Caco-2 (cell line): ENCODE measurements around the gene RWDD3. TPM values are rescaled to one million over a fixed set of nuclear protein-coding genes. Genes with fewer than 3 reads are reported as not detected.

Experiments used
- BruUV-seq: library from RNA; stranded (reverse); fragments of 400-500 nt; replicated peaks from 2 replicates; lab custom pipeline; 2021; lab: Mats Ljungman, UMichigan
- CTCF ChIA-PET: fragments of 300-600 bp; sonication (Branson Sonifier 250); formaldehyde crosslinking; loops from one replicate; lab custom pipeline; 2022; ENCODE audit warnings: antibody characterized with exemption; lab: Charles Lee
- POLR2A ChIA-PET: fragments of 300-600 bp; sonication (Branson Sonifier 250); formaldehyde crosslinking; loops from one replicate; lab custom pipeline; 2022; ENCODE audit warnings: antibody characterized with exemption; lab: Charles Lee
- DNase-seq, 2 experiments: peaks; one replicate each; pipeline versions ENCODE4 v3.0.0 to v3.0.0-alpha.2; 2020 to 2022
- H3K27me3 ChIP-seq: replicated peaks from 2 replicates; pipeline ENCODE4 v1.6.0; 2011; ENCODE audit warnings: low read length; ENCODE audit not compliant: control insufficient read depth, insufficient read depth
- H3K36me3 ChIP-seq: 2 replicates; pipeline ENCODE4 v1.5.1; 2011; ENCODE audit warnings: low read length; ENCODE audit not compliant: control insufficient read depth, insufficient read depth
- H3K4me1 ChIP-seq: fragments of 250-450 bp; sonication (Bioruptor Pico); 2 replicates; pipeline ENCODE4 v1.5.1; 2020; ENCODE audit warnings: mild to moderate bottlenecking
- H3K4me3 ChIP-seq: 2 replicates; pipeline ENCODE4 v1.5.1; 2011; ENCODE audit warnings: low read depth, mild to moderate bottlenecking, control low read depth, low read length
- H3K9me3 ChIP-seq: fragments of 250-450 bp; sonication (Bioruptor Pico); 2 replicates; pipeline ENCODE4 v1.5.1; 2020; ENCODE audit warnings: mild to moderate bottlenecking, moderate library complexity
- H3K27ac Mint-ChIP-seq: one replicate; pipeline ENCODE4 v1.8.0; 2022; ENCODE audit warnings: mixed read lengths; ENCODE audit not compliant: unreplicated experiment
- H3K27me3 Mint-ChIP-seq: one replicate; pipeline ENCODE4 v1.8.0; 2022; ENCODE audit warnings: mixed read lengths; ENCODE audit not compliant: insufficient read depth, unreplicated experiment
- H3K36me3 Mint-ChIP-seq: one replicate; pipeline ENCODE4 v1.8.0; 2022; ENCODE audit warnings: mild to moderate bottlenecking, mixed read lengths; ENCODE audit not compliant: insufficient read depth, unreplicated experiment
- H3K4me1 Mint-ChIP-seq: one replicate; pipeline ENCODE4 v1.8.0; 2022; ENCODE audit warnings: low read depth, mixed read lengths; ENCODE audit not compliant: unreplicated experiment
- H3K4me3 Mint-ChIP-seq: one replicate; pipeline ENCODE4 v1.8.0; 2022; ENCODE audit warnings: mild to moderate bottlenecking, moderate library complexity, mixed read lengths; ENCODE audit not compliant: unreplicated experiment
- H3K9me3 Mint-ChIP-seq: one replicate; pipeline ENCODE4 v1.8.0; 2022; ENCODE audit warnings: mixed read lengths; ENCODE audit not compliant: unreplicated experiment
- intact Hi-C: fragments of 100-400 bp; cut with micrococcal nuclease; formaldehyde crosslinking; loops from one replicate; pipeline ENCODE4 v1.10.0; 2022; ENCODE audit not compliant: unreplicated experiment
- total RNA-seq: library from RNA; stranded (reverse); gene quantifications from 2 replicates; pipeline ENCODE4 v1.2.3, GENCODE V29; 2022
- TF ChIP-seq, protein P1 (sequence below), 2 experiments: fragments of 200-600 bp in 1 of 2; IDR thresholded peaks; 1 replicate in 1 of 2; 2 replicates in 1 of 2; pipeline versions ENCODE4 v1.5.1 to v1.8.0; 2011 to 2022; ENCODE audit warnings: antibody characterized with exemption in 1 of 2, control low read depth in 1 of 2, inconsistent platforms in 1 of 2, low read depth in 1 of 2, low read length in 1 of 2, mild to moderate bottlenecking in 1 of 2, moderate library complexity in 1 of 2; ENCODE audit not compliant: insufficient read depth in 1 of 2, severe bottlenecking in 1 of 2, unreplicated experiment in 1 of 2

RWDD3 gene
- total RNA-seq, 1 experiment from 2014 or later, result 13.3 TPM

GRCh38 chr1:95207223-95207935 lies 26.6 kb upstream of the RWDD3 start:
- CTCF ChIA-PET, result no interaction called here
- H3K36me3 ChIP-seq, result no peaks in the 10 kb centered on the region
- H3K4me3 Mint-ChIP-seq, result no peak overlapping the region

DNA sequence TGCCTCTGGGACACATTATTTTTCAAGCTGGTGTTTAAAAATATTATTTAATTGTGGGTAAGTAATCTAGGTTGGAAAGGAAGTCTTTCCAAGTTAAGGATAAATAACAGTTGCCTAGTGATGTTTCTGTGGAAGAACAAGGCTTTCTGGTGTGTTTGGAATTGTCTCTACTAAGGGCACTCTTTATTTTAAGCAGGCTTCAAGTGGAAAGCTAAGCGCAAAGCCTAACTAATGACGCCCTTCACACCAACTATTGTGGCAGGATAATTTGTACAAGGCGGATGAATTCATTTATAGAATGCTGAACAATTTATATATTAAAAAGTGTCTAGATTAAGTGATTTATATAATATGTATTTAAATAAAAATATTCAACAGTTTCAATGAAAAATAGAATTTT lies 25.1 kb upstream of the RWDD3 start:
- Mint-ChIP-seq H3K9me3 (peaks cover 9% of the 10 kb centered on the region), H3K4me1 (no peaks in the 10 kb centered on the region), H3K4me3 (no peak overlapping the region), H3K36me3 (no peaks in the 10 kb centered on the region), H3K27ac (no peak overlapping the region), H3K27me3 (no peaks in the 10 kb centered on the region)
- no peak for DNase-seq
- TF ChIP-seq, protein P1, sequence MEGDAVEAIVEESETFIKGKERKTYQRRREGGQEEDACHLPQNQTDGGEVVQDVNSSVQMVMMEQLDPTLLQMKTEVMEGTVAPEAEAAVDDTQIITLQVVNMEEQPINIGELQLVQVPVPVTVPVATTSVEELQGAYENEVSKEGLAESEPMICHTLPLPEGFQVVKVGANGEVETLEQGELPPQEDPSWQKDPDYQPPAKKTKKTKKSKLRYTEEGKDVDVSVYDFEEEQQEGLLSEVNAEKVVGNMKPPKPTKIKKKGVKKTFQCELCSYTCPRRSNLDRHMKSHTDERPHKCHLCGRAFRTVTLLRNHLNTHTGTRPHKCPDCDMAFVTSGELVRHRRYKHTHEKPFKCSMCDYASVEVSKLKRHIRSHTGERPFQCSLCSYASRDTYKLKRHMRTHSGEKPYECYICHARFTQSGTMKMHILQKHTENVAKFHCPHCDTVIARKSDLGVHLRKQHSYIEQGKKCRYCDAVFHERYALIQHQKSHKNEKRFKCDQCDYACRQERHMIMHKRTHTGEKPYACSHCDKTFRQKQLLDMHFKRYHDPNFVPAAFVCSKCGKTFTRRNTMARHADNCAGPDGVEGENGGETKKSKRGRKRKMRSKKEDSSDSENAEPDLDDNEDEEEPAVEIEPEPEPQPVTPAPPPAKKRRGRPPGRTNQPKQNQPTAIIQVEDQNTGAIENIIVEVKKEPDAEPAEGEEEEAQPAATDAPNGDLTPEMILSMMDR (IDR thresholded peaks at IDR 0.05; ENCODE audit: insufficient read depth in 1 of 2, low read depth in 1 of 2, low read length in 1 of 2, severe bottlenecking in 1 of 2, unreplicated experiment in 1 of 2), result no peak
- POLR2A ChIA-PET, result no interaction called here
- no peak overlapping the region for H3K4me3 ChIP-seq
- BruUV-seq, result no TSS peak
- no peaks in the 10 kb centered on the region for H3K9me3 ChIP-seq
- CTCF ChIA-PET, result no interaction called here
- H3K36me3 ChIP-seq, result no peaks in the 10 kb centered on the region
- no peaks in the 10 kb centered on the region for H3K4me1 ChIP-seq
- no peaks in the 10 kb centered on the region for H3K27me3 ChIP-seq
- intact Hi-C loops, result no loop called here

More at GRCh38 chr1:95207223-95207935, 26.6 kb upstream of the RWDD3 start:
- POLR2A ChIA-PET, result no interaction called here
- Mint-ChIP-seq H3K36me3 (no peaks in the 10 kb centered on the region), H3K9me3 (peaks cover 9% of the 10 kb centered on the region), H3K27ac (no peak overlapping the region), H3K27me3 (no peaks in the 10 kb centered on the region), H3K4me1 (no peaks in the 10 kb centered on the region)
- Histone ChIP-seq H3K9me3 (no peaks in the 10 kb centered on the region), H3K4me1 (no peaks in the 10 kb centered on the region), H3K4me3 (no peak overlapping the region), H3K27me3 (no peaks in the 10 kb centered on the region)
- intact Hi-C loops, result no loop called here
- no TSS peak for BruUV-seq
- TF ChIP-seq, protein P1 (IDR thresholded peaks at IDR 0.05; ENCODE audit: insufficient read depth in 1 of 2, low read depth in 1 of 2, low read length in 1 of 2, severe bottlenecking in 1 of 2, unreplicated experiment in 1 of 2), result no peak
- no peak for DNase-seq

GRCh38 chr1:95209291-95209690 lies 24.7 kb upstream of the RWDD3 start:
- peaks cover 9% of the 10 kb centered on the region for H3K9me3 Mint-ChIP-seq

More at GRCh38 chr1:95209291-95209690, 24.7 kb upstream of the RWDD3 start:
- no peaks in the 10 kb centered on the region for H3K9me3 ChIP-seq
- H3K4me3 ChIP-seq, result no peak overlapping the region
- no peaks in the 10 kb centered on the region for H3K27me3 ChIP-seq
- no peaks in the 10 kb centered on the region for H3K4me1 ChIP-seq
- H3K27me3 Mint-ChIP-seq, result no peaks in the 10 kb centered on the region
- no TSS peak for BruUV-seq
- TF ChIP-seq, protein P1 (IDR thresholded peaks at IDR 0.05; ENCODE audit: insufficient read depth in 1 of 2, low read depth in 1 of 2, low read length in 1 of 2, severe bottlenecking in 1 of 2, unreplicated experiment in 1 of 2), result no peak
- ChIA-PET CTCF (no interaction called here), POLR2A (interaction anchor here (0.6 kb wide), 1 partner anchor 113 kb away, joined by 3 read pairs; no protein-coding TSS in a partner anchor)
- intact Hi-C loops, result no loop called here
- H3K36me3 Mint-ChIP-seq, result no peaks in the 10 kb centered on the region
- DNase-seq, result no peak
- H3K4me1 Mint-ChIP-seq, result no peaks in the 10 kb centered on the region
- no peaks in the 10 kb centered on the region for H3K36me3 ChIP-seq
- H3K27ac Mint-ChIP-seq, result no peak overlapping the region
- no peak overlapping the region for H3K4me3 Mint-ChIP-seq
